CD14-positive monocyte (primary cell): ENCODE results near the gene CTDP1. TPM values are rescaled to one million over a fixed set of nuclear protein-coding genes. Genes with fewer than 3 reads are reported as not detected.

Experiments used
- DNase-seq, 3 donors: peaks; one replicate each; pipeline ENCODE4 v3.0.0-alpha.2; 2011 to 2022
- H2AFZ ChIP-seq: 2 replicates; pipeline ENCODE4 v1.6.0; 2012; ENCODE audit warnings: mild to moderate bottlenecking, low read depth, low read length, inconsistent platforms; ENCODE audit not compliant: insufficient read depth, poor library complexity, severe bottlenecking
- H3K27ac ChIP-seq, 2 donors: 1 replicate in 1 of 2; 2 replicates in 1 of 2; pipeline ENCODE4 v1.5.1; 2012 to 2013; ENCODE audit warnings: low read length in 2 of 2, control low read depth in 1 of 2, inconsistent platforms in 1 of 2, low read depth in 1 of 2, mild to moderate bottlenecking in 1 of 2
- H3K27me3 ChIP-seq, 2 donors: one replicate each; pipeline versions ENCODE4 v1.6.0 to v1.6.1; 2011 to 2013; ENCODE audit warnings: low read length in 2 of 2; ENCODE audit not compliant: control insufficient read depth in 2 of 2, insufficient read depth in 2 of 2
- H3K36me3 ChIP-seq, 2 donors: replicated peaks in 1 of 2; 1 replicate in 1 of 2; 2 replicates in 1 of 2; pipeline versions ENCODE4 v1.5.1 to v1.6.1; 2012 to 2013; ENCODE audit warnings: low read length in 2 of 2, control low read depth in 1 of 2, inconsistent platforms in 1 of 2, mild to moderate bottlenecking in 1 of 2; ENCODE audit not compliant: insufficient read depth in 2 of 2, control insufficient read depth in 1 of 2
- H3K4me1 ChIP-seq, 2 donors: 1 replicate in 1 of 2; 2 replicates in 1 of 2; pipeline versions ENCODE4 v1.5.1 to v1.6.1; 2012 to 2013; ENCODE audit warnings: low read length in 2 of 2, control low read depth in 1 of 2, inconsistent platforms in 1 of 2, mild to moderate bottlenecking in 1 of 2, moderate library complexity in 1 of 2; ENCODE audit not compliant: insufficient read depth in 2 of 2, control insufficient read depth in 1 of 2
- H3K4me2 ChIP-seq: replicated peaks from 2 replicates; pipeline ENCODE3; 2012; ENCODE audit warnings: low read length, moderate library complexity, mild to moderate bottlenecking; ENCODE audit not compliant: poor library complexity, severe bottlenecking; ENCODE audit errors: extremely low read depth
- H3K4me3 ChIP-seq, 3 experiments: fragments of 200-600 bp in 1 of 3; sonication (generic) in 1 of 3; replicated peaks in 1 of 3; 1 replicate in 2 of 3; 2 replicates in 1 of 3; pipeline ENCODE4 v1.5.1; 2011 to 2013; ENCODE audit warnings: low read length in 3 of 3, mild to moderate bottlenecking in 3 of 3, control low read depth in 2 of 3, low read depth in 2 of 3, inconsistent platforms in 1 of 3, moderate library complexity in 1 of 3
- H3K79me2 ChIP-seq: 2 replicates; pipeline ENCODE4 v1.6.0; 2012; ENCODE audit warnings: mild to moderate bottlenecking, control low read depth, inconsistent platforms, low read length, moderate library complexity; ENCODE audit not compliant: insufficient read depth
- H3K9ac ChIP-seq: 2 replicates; pipeline ENCODE4 v1.6.0; 2017; ENCODE audit warnings: low read length, mild to moderate bottlenecking; ENCODE audit not compliant: insufficient read depth, poor library complexity, severe bottlenecking
- H3K9me3 ChIP-seq, 2 donors: replicated peaks in 1 of 2; 1 replicate in 1 of 2; 2 replicates in 1 of 2; pipeline versions ENCODE4 v1.5.1 to v1.6.1; 2012 to 2013; ENCODE audit warnings: low read length in 2 of 2, control low read depth in 1 of 2; ENCODE audit not compliant: control insufficient read depth in 1 of 2, insufficient read depth in 1 of 2
- H4K20me1 ChIP-seq: 2 replicates; pipeline ENCODE4 v1.6.0; 2012; ENCODE audit warnings: mild to moderate bottlenecking, low read length, control low read depth, moderate library complexity; ENCODE audit not compliant: insufficient read depth
- H3K27ac Mint-ChIP-seq, 7 donors: one replicate each; pipeline ENCODE4 v1.8.0; 2020; ENCODE audit warnings: mild to moderate bottlenecking in 7 of 7, mixed read lengths in 7 of 7, moderate library complexity in 6 of 7, inconsistent platforms in 2 of 7
- H3K27me3 Mint-ChIP-seq, 3 donors: one replicate each; pipeline ENCODE4 v1.8.0; 2021 to 2022; ENCODE audit warnings: low read depth in 3 of 3, mild to moderate bottlenecking in 3 of 3, mixed read lengths in 3 of 3, moderate library complexity in 3 of 3, inconsistent platforms in 1 of 3
- H3K36me3 Mint-ChIP-seq, 2 donors: one replicate each; pipeline ENCODE4 v1.8.0; 2020; ENCODE audit warnings: mixed read lengths in 2 of 2, inconsistent platforms in 1 of 2, mild to moderate bottlenecking in 1 of 2
- H3K4me1 Mint-ChIP-seq: one replicate; pipeline ENCODE4 v1.8.0; 2020; ENCODE audit warnings: mild to moderate bottlenecking, mixed read lengths
- H3K4me3 Mint-ChIP-seq, 2 donors: one replicate each; pipeline ENCODE4 v1.8.0; 2020; ENCODE audit warnings: mild to moderate bottlenecking in 2 of 2, mixed read lengths in 2 of 2, moderate library complexity in 1 of 2
- H3K9me3 Mint-ChIP-seq, 7 donors: one replicate each; pipeline ENCODE4 v1.8.0; 2020 to 2022; ENCODE audit warnings: mixed read lengths in 7 of 7, mild to moderate bottlenecking in 6 of 7, moderate library complexity in 6 of 7, inconsistent platforms in 2 of 7
- WGBS: methylation state at CpG from one replicate; pipeline ENCODE4 v1.1.5; 2013; ENCODE audit warnings: missing lambda C conversion rate; ENCODE audit not compliant: insufficient coverage; 5-methylcytosine and 5-hydroxymethylcytosine counted together
- intact Hi-C, 2 donors: fragments of 100-400 bp; cut with micrococcal nuclease; formaldehyde crosslinking; loops; one replicate each; pipeline versions ENCODE4 v1.15.0 to v1.15.1; 2023
- polyA plus RNA-seq, 3 donors: library from polyadenylated mRNA; depleted of rRNA in 1 of 3; unstranded in 2 of 3; stranded (reverse) in 1 of 3; fragments of 300-500 nt in 2 of 3; fragments of >200 nt in 1 of 3; fragmentation: Illumina TruSeq in 2 of 3; gene quantifications; 1 replicate in 2 of 3; 2 replicates in 1 of 3; pipeline ENCODE4 v1.2.3, GENCODE V29; 2012 to 2021
- TF ChIP-seq, protein P1 (sequence below): fragments of 200-600 bp; IDR thresholded peaks from one replicate; pipeline ENCODE4 v1.8.0; 2022; ENCODE audit warnings: antibody characterized with exemption, mild to moderate bottlenecking

Gene CTDP1
- polyA plus RNA-seq, 3 donors = 9.1 to 13.9 (median 9.1) TPM

DNA sequence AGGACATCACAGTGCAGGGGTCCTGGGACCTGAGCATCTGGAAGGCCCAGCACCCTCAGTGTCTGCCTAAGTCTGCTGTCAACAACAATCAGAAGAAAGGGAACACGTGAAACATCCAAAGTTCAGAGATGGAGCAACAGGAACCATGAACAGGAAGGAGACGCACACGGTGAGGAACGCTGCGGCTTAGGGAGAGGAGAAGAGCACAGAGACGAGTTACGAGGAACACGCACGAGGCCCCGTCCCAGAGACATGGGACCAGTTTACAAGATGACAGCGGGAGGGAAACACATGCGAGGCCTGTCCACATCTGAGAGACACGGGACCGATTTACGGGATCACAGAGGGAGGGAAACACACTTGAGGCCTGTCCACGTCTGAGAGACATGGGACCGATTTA lies 115.2 kb downstream of the CTDP1 start:
- Mint-ChIP-seq H3K9me3 (peaks cover 3 to 21% (median 9%) of the 10 kb centered on the region in 7 donors), H3K4me1 (peaks cover 80% of the 10 kb centered on the region), H3K36me3 (peaks cover 10 to 18% of the 10 kb centered on the region in 2 donors), H3K27me3 (peaks cover 32 to 50% (median 49%) of the 10 kb centered on the region in 3 donors), H3K27ac (peak overlapping the region in 5 of 7 donors; percentile 31 to 43 (median 39)), H3K4me3 (peak overlapping the region; percentile 29 to 80)
- H3K79me2 ChIP-seq = no peaks in the 10 kb centered on the region
- no peak overlapping the region for H3K4me3 ChIP-seq
- H3K27me3 ChIP-seq = peaks cover 22 to 42% of the 10 kb centered on the region in 2 donors
- peaks cover 80 to 93% of the 10 kb centered on the region in 2 donors for H3K4me1 ChIP-seq
- intact Hi-C loops = loop anchor here (5.0 to 10.0 kb wide), 4 partner anchors 37 to 190 kb away; partner anchors contain the start of genes SLC66A2 (in 1 of the 2) and TXNL4A (in 1 of the 2)
- peaks cover 0 to 9% of the 10 kb centered on the region in 2 donors for H3K9me3 ChIP-seq
- no peak overlapping the region for H2AFZ ChIP-seq
- TF ChIP-seq, protein P1, sequence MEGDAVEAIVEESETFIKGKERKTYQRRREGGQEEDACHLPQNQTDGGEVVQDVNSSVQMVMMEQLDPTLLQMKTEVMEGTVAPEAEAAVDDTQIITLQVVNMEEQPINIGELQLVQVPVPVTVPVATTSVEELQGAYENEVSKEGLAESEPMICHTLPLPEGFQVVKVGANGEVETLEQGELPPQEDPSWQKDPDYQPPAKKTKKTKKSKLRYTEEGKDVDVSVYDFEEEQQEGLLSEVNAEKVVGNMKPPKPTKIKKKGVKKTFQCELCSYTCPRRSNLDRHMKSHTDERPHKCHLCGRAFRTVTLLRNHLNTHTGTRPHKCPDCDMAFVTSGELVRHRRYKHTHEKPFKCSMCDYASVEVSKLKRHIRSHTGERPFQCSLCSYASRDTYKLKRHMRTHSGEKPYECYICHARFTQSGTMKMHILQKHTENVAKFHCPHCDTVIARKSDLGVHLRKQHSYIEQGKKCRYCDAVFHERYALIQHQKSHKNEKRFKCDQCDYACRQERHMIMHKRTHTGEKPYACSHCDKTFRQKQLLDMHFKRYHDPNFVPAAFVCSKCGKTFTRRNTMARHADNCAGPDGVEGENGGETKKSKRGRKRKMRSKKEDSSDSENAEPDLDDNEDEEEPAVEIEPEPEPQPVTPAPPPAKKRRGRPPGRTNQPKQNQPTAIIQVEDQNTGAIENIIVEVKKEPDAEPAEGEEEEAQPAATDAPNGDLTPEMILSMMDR = no peak
- 14% methylated on average over 13 of the region's 17 CpGs for WGBS
- no peaks in the 10 kb centered on the region for H4K20me1 ChIP-seq
- no peak overlapping the region for H3K27ac ChIP-seq
- H3K9ac ChIP-seq = no peak overlapping the region
- H3K36me3 ChIP-seq = no peaks in the 10 kb centered on the region
- DNase-seq = peak; percentile 43 to 49 (median 43)
- no peak overlapping the region for H3K4me2 ChIP-seq

- Mint-ChIP-seq H3K27ac (peak overlapping the region in 1 of 7 donors; percentile 55), H3K4me3 (peak overlapping the region in 1 of 2 donors; percentile 80), H3K9me3 (peaks cover 3 to 20% (median 9%) of the 10 kb centered on the region in 7 donors), H3K27me3 (peaks cover 38 to 50% (median 47%) of the 10 kb centered on the region in 3 donors), H3K36me3 (peaks cover 10 to 18% of the 10 kb centered on the region in 2 donors), H3K4me1 (peaks cover 77% of the 10 kb centered on the region)
- no peak overlapping the region for H3K27ac ChIP-seq
- H3K4me1 ChIP-seq = peaks cover 75 to 89% of the 10 kb centered on the region in 2 donors
- no peak overlapping the region for H2AFZ ChIP-seq
- no peaks in the 10 kb centered on the region for H3K36me3 ChIP-seq
- H3K4me2 ChIP-seq = no peak overlapping the region
- no peaks in the 10 kb centered on the region for H3K79me2 ChIP-seq
- no peak overlapping the region for H3K4me3 ChIP-seq
- TF ChIP-seq, protein P1 = no peak
- intact Hi-C loops = loop anchor here (5.0 to 10.0 kb wide), 4 partner anchors 37 to 189 kb away; partner anchors contain the start of genes SLC66A2 (in 1 of the 2) and TXNL4A (in 1 of the 2)
- H3K9me3 ChIP-seq = peaks cover 0 to 9% of the 10 kb centered on the region in 2 donors
- H4K20me1 ChIP-seq = no peaks in the 10 kb centered on the region
- WGBS = 92% methylated on average over 19 of the region's 19 CpGs
- peaks cover 22 to 42% of the 10 kb centered on the region in 2 donors for H3K27me3 ChIP-seq
- H3K9ac ChIP-seq = no peak overlapping the region
- DNase-seq = no peak
These were observed 115.8 kb downstream of the CTDP1 start for GRCh38 chr18:79795446-79795845.
